K562 (cell line): ENCODE results near the gene CD248. TPM values are rescaled to one million over a fixed set of nuclear protein-coding genes. Genes with fewer than 3 reads are reported as not detected.

Experiments
- AFF1 ChIP-seq, 2 experiments: fragments of 450-650 bp; IDR thresholded peaks; 2 replicates each; pipeline ENCODE4 v1.6.1; 2018; ENCODE audit warnings: mild to moderate bottlenecking in 2 of 2, low read depth in 1 of 2; ENCODE audit not compliant: partially characterized antibody in 2 of 2
- BCOR ChIP-seq: fragments of 450-650 bp; IDR thresholded peaks from 2 replicates; pipeline ENCODE4 v1.6.1; 2016
- CEBPB ChIP-seq: fragments of 450-650 bp; IDR thresholded peaks from 2 replicates; pipeline ENCODE4 v1.6.1; 2016; ENCODE audit warnings: missing genetic modification characterization, missing compliant biosample characterization
- CEBPG ChIP-seq, 3 experiments: fragments of 200-800 bp in 1 of 3; sonication (Bioruptor generic) in 1 of 3; sonication (generic) in 1 of 3; formaldehyde crosslinking in 1 of 3; IDR thresholded peaks in 2 of 3; conservative IDR thresholded peaks in 1 of 3; 2 replicates each; pipeline versions ENCODE4 v1.6.1 to v1.8.0; 2016 to 2022; ENCODE audit warnings: missing compliant biosample characterization in 2 of 3, missing genetic modification characterization in 2 of 3, mild to moderate bottlenecking in 1 of 3, missing genetic modification reagents in 1 of 3
- KLF13 ChIP-seq: fragments of 450-650 bp; IDR thresholded peaks from 2 replicates; pipeline ENCODE4 v1.6.1; 2016; ENCODE audit warnings: missing genetic modification characterization, low read depth, mild to moderate bottlenecking, missing compliant biosample characterization, moderate library complexity, borderline replicate concordance
- MLLT1 ChIP-seq, 2 experiments: fragments of 450-650 bp; IDR thresholded peaks; 2 replicates each; pipeline ENCODE4 v1.6.1; 2016
- NCOA4 ChIP-seq: fragments of 450-650 bp; IDR thresholded peaks from 2 replicates; pipeline ENCODE4 v1.6.1; 2018; ENCODE audit warnings: mild to moderate bottlenecking; ENCODE audit not compliant: partially characterized antibody
- NCOA6 ChIP-seq: fragments of 450-650 bp; IDR thresholded peaks from 2 replicates; pipeline ENCODE4 v1.6.1; 2017; ENCODE audit warnings: mild to moderate bottlenecking
- NFRKB ChIP-seq: fragments of 450-650 bp; IDR thresholded peaks from 2 replicates; pipeline ENCODE4 v1.6.1; 2016; ENCODE audit warnings: low read depth
- PCBP2 ChIP-seq: fragments of 200-400 bp; formaldehyde crosslinking; IDR thresholded peaks from 2 replicates; pipeline ENCODE4 v1.6.1; 2018; ENCODE audit warnings: low read length, low read depth, mild to moderate bottlenecking, moderate library complexity; ENCODE audit not compliant: poor library complexity, severe bottlenecking
- PPARD ChIP-seq: fragments of 250-450 bp; sonication (Bioruptor Pico); IDR thresholded peaks from 2 replicates; pipeline ENCODE4 v1.8.0; 2022; ENCODE audit warnings: inconsistent platforms, mild to moderate bottlenecking, moderate library complexity
- RB1 ChIP-seq: fragments of 450-650 bp; IDR thresholded peaks from 2 replicates; pipeline ENCODE4 v1.6.1; 2017; ENCODE audit warnings: low read depth, mild to moderate bottlenecking
- TEAD1 ChIP-seq, 2 experiments: fragments of 450-650 bp in 1 of 2; sonication (generic) in 1 of 2; formaldehyde crosslinking; IDR thresholded peaks; 2 replicates each; pipeline versions ENCODE4 v1.4.0 to v1.8.0; 2020 to 2022; ENCODE audit warnings: mild to moderate bottlenecking in 2 of 2, missing genetic modification reagents in 1 of 2
- VEZF1 ChIP-seq: fragments of 200-800 bp; sonication (Bioruptor generic); IDR thresholded peaks from 2 replicates; pipeline ENCODE4 v1.6.1; 2017; ENCODE audit warnings: missing genetic modification characterization, missing compliant biosample characterization
- WHSC1 ChIP-seq: IDR thresholded peaks from one replicate; pipeline ENCODE4 v1.6.1; 2012; ENCODE audit warnings: low read length, control low read depth, inconsistent platforms
- XRCC4 ChIP-seq: IDR thresholded peaks from one replicate; pipeline ENCODE4 v1.6.1; 2011; ENCODE audit not compliant: insufficient read depth, insufficient read length; ENCODE audit errors: extremely low read depth
- ZBTB17 ChIP-seq: fragments of 450-650 bp; formaldehyde crosslinking; IDR thresholded peaks from 2 replicates; pipeline ENCODE4 v1.4.0; 2020; ENCODE audit warnings: mild to moderate bottlenecking
- ZFP1 ChIP-seq: fragments of 450-650 bp; formaldehyde crosslinking; IDR thresholded peaks from 2 replicates; pipeline ENCODE4 v1.4.0; 2020; ENCODE audit warnings: mild to moderate bottlenecking, mixed read lengths
- ZNF354B ChIP-seq: fragments of 250-450 bp; sonication (Bioruptor Pico); IDR thresholded peaks from 2 replicates; pipeline ENCODE4 v1.4.0; 2020
- polyA plus RNA-seq, 8 experiments: library from polyadenylated mRNA; depleted of rRNA in 4 of 8; stranded (reverse) in 5 of 8; unstranded in 3 of 8; fragments of >200 nt; fragmentation: Nextera tagmentation in 2 of 8; fragmentation: Illumina TruSeq in 1 of 8; extraction: Ambion mirVana in 2 of 8; extraction: Trizol in 1 of 8; gene quantifications; 2 replicates each; pipeline versions ENCODE4 v1.2.1 to v1.2.3, GENCODE V29; 2011 to 2014; ENCODE audit warnings: inconsistent platforms in 1 of 8, missing spikeins in 1 of 8
- total RNA-seq, 7 experiments: library from RNA; depleted of rRNA in 6 of 7; stranded (reverse); fragments of >200 nt in 6 of 7; fragmentation: Illumina TruSeq in 2 of 7; extraction: Trizol in 2 of 7; gene quantifications; 2 replicates each; pipeline versions ENCODE4 v1.2.1 to v1.2.3, GENCODE V29; 2011 to 2021; ENCODE audit warnings: low replicate concordance in 1 of 7

The CD248 gene
- total and polyA plus RNA-seq, 9 of the 15 experiments (the other 6 are each of a cell fraction or from before 2014, with no cell fraction given): 0.09 TPM; not detected in 8

GRCh38 chr11:66328302-66329144 is 11.7 kb upstream of the CD248 start (continued):
- TF ChIP-seq ZBTB17 (CRISPR knock-in tag) (no peak), CEBPB (tag) (no peak), PCBP2 (no peak), PPARD (CRISPR knock-in tag) (no peak), NFRKB (no peak), MLLT1 (IDR thresholded peaks at IDR 0.05) (peak in 1 of 2 experiments; percentile 49; a peak in 1 of 4 replicates), ZNF354B (CRISPR knock-in tag) (no peak), NCOA4 (no peak), RB1 (peak; percentile 76), TEAD1 (CRISPR knock-in tag; IDR thresholded peaks at IDR 0.05) (peak; percentile 97 to 100), CEBPG (CRISPR knock-in tag; IDR thresholded peaks at IDR 0.05) (no peak), CEBPG (tag; conservative IDR thresholded peaks at IDR 0.05 in 1 of 2, IDR thresholded peaks at IDR 0.05 in 1 of 2) (no peak), ZFP1 (CRISPR knock-in tag) (no peak), NCOA6 (no peak), AFF1 (IDR thresholded peaks at IDR 0.05; ENCODE audit: low read depth in 1 of 2, partially characterized antibody in 2 of 2) (no peak), VEZF1 (CRISPR knock-in tag) (no peak), KLF13 (tag) (0 out of 2 replicates have a peak, but pooled peaks have one; percentile 26), XRCC4 (no peak), BCOR (no peak), WHSC1 (no peak)
